Measurements from ENCODE around the gene AHSG. TPM values are rescaled to one million over a fixed set of nuclear protein-coding genes. Genes with fewer than 3 reads are reported as not detected.

AHSG gene
- total and polyA plus RNA-seq, 3 experiments from 2014 or later: not detected

- CTCF ChIA-PET: interaction anchor here (3.1 to 4.1 kb wide), 2 partner anchors 21 to 23 kb away, joined by 13 to 15 read pairs; no protein-coding TSS in a partner anchor
Observed at GRCh38 chr3:186593862-186594261, 19.0 kb upstream of the AHSG start.

DNA sequence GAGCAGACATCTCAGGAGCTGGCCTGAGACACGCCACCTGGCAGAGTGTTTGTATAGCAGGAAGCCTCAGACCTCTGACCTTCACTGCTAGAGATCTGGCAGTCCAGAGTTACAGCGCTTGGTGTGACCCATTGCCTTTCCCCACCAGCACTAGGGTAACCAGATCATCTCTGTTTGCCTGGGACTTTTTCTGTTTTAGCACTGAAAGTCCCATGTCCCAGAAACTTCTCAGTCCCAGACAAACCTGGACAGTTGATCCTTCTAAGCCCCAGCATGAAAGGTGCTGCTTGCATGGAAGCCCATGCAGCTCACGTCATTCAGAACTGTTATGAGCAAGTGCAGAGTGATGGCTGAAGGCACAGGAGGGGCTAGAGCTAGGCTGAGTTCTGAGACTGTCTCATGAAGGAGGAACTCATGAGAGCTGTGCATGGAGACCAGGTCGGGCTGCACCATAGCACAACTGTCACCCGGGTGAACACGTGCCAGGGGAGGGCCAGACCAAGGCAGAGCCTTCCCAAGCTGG is 18.2 kb upstream of the AHSG start:
- H3K36me3 ChIP-seq (ENCODE audit: insufficient read depth, low read length): no peaks in the 10 kb centered on the region

More at GRCh38 chr3:186593862-186594261, 19.0 kb upstream of the AHSG start:
- H3K4me3 ChIP-seq (ENCODE audit: low read length): no peak overlapping the region
- no peak for DNase-seq
- Mint-ChIP-seq H3K4me1 (peaks cover 7 to 16% (median 7%) of the 10 kb centered on the region in 3 donors), H3K36me3 (no peaks in the 10 kb centered on the region), H3K9me3 (no peaks in the 10 kb centered on the region), H3K27me3 (peaks cover 1 to 4% of the 10 kb centered on the region in 2 donors), H3K4me3 (no peak overlapping the region), H3K27ac (no peak overlapping the region)
- no peaks in the 10 kb centered on the region for H3K36me3 ChIP-seq (ENCODE audit: insufficient read depth, low read length)
- H3K4me1 ChIP-seq (ENCODE audit: insufficient read depth, low read length): no peaks in the 10 kb centered on the region
- no peaks in the 10 kb centered on the region for H3K27me3 ChIP-seq (ENCODE audit: insufficient read depth, low read length, poor library complexity, severe bottlenecking)
- H3K9me3 ChIP-seq (ENCODE audit: low read length): no peaks in the 10 kb centered on the region
- POLR2A ChIA-PET: no interaction called here
- H3K27ac ChIP-seq (ENCODE audit: low read depth, low read length): no peak overlapping the region

DNA sequence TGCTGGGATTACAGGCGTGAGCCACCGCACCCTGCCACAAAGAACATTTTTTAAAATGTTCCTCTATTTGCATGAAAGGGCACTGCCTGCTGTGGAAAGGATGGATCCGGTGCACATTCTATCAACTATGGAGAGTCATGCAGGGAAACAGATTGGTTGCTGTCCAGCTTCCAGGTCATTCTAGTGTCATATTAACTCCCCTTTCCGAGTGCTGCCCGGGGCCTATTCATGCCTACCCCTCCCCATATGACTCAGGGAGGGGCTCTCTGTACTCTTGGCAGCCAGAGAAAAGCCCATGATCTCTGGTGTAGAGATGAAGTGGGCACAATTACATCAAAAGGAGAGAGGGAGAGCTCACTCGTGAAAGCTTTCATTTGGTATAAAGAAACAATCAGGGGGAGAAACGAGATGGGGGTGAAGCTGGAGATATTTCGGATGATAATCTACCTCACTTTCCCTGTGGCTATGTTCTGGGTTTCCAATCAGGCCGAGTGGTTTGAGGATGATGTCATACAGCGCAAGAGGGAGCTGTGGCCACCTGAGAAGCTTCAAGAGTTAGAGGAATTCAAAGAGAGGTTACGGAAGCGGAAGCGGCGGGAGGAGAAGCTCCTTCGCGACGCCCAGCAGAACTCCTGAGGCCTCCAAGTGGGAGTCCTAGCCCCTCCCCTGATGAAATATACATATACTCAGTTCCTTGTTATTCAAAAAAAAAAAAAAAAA is 16.1 kb upstream of the AHSG start:
- H3K27me3 ChIP-seq (ENCODE audit: insufficient read depth, low read length, poor library complexity, severe bottlenecking): no peaks in the 10 kb centered on the region
- Mint-ChIP-seq H3K27me3 (peaks cover 4% of the 10 kb centered on the region in 2 donors), H3K4me1 (no peaks in the 10 kb centered on the region), H3K9me3 (no peaks in the 10 kb centered on the region), H3K4me3 (no peak overlapping the region), H3K27ac (no peak overlapping the region), H3K36me3 (no peaks in the 10 kb centered on the region)
- ChIA-PET POLR2A (no interaction called here), CTCF (interaction anchor here (0.7 to 2.9 kb wide), 3 partner anchors 18 to 552 kb away, joined by 3 to 11 read pairs (median 8); no protein-coding TSS in a partner anchor)
- H3K27ac ChIP-seq (ENCODE audit: low read depth, low read length): no peak overlapping the region
- H3K4me3 ChIP-seq (ENCODE audit: low read length): no peak overlapping the region
- H3K4me1 ChIP-seq (ENCODE audit: insufficient read depth, low read length): no peaks in the 10 kb centered on the region
- DNase-seq: no peak
- no peaks in the 10 kb centered on the region for H3K9me3 ChIP-seq (ENCODE audit: low read length)
- H3K36me3 ChIP-seq (ENCODE audit: insufficient read depth, low read length): no peaks in the 10 kb centered on the region

More for the DNA sequence above, 18.2 kb upstream of the AHSG start:
- no peaks in the 10 kb centered on the region for H3K9me3 Mint-ChIP-seq
- DNase-seq: no peak
- Histone ChIP-seq H3K27ac (ENCODE audit: low read depth, low read length) (no peak overlapping the region), H3K4me1 (ENCODE audit: insufficient read depth, low read length) (no peaks in the 10 kb centered on the region), H3K27me3 (ENCODE audit: insufficient read depth, low read length, poor library complexity, severe bottlenecking) (no peaks in the 10 kb centered on the region), H3K4me3 (ENCODE audit: low read length) (no peak overlapping the region), H3K9me3 (ENCODE audit: low read length) (no peaks in the 10 kb centered on the region)
- CTCF ChIA-PET: interaction anchor here (3.1 kb wide), 1 partner anchor 21 kb away, joined by 13 read pairs; no protein-coding TSS in a partner anchor
- peaks cover 4% of the 10 kb centered on the region in 2 donors for H3K27me3 Mint-ChIP-seq
- no peaks in the 10 kb centered on the region for H3K36me3 Mint-ChIP-seq
- H3K4me3 Mint-ChIP-seq: no peak overlapping the region
- no peak overlapping the region for H3K27ac Mint-ChIP-seq
- peaks cover 7 to 12% (median 7%) of the 10 kb centered on the region in 3 donors for H3K4me1 Mint-ChIP-seq
- POLR2A ChIA-PET: no interaction called here

DNA sequence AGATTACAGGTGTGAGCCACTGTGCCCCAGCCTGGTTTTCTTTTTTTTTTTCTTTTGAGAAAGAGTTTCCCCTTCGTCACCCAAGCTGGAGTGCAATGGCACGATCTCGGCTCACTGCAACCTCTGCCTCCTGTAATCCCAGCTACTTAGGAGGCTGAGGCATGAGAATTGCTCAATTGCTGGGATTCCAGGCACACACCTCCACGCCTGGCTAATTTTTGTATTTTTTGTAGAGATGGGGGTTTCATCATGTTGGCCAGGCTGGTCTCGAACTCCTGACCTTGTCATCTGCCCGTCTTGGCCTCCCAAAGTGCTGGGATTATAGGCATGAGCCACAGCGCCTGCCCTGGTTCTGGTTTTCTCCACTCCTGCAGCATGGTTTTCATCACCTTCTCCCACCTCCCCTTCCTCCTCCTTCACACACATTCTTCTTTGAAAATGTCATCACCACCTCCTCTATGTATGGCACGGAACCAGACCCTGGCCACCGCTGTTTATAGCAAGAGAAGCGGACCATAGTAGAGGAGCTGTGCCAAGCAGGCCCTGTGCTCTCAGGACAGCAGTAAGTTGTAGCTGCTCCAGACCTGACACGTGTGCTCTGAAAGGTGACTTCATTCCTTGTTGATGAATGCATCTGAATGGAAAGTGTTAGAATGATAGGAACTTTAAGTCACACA is 14.6 kb upstream of the AHSG start:
- no peaks in the 10 kb centered on the region for H3K4me1 Mint-ChIP-seq
- peak overlapping the region in 1 of 7 donors; percentile 57 for H3K4me3 Mint-ChIP-seq
- DNase-seq: no peak
- H3K9me3 ChIP-seq (ENCODE audit: low read length): no peaks in the 10 kb centered on the region
- no peaks in the 10 kb centered on the region for H3K36me3 Mint-ChIP-seq
- no peaks in the 10 kb centered on the region for H3K36me3 ChIP-seq (ENCODE audit: insufficient read depth, low read length)
- no peak overlapping the region for H3K27ac Mint-ChIP-seq
- no peaks in the 10 kb centered on the region for H3K4me1 ChIP-seq (ENCODE audit: insufficient read depth, low read length)
- peaks cover 4% of the 10 kb centered on the region in 2 donors for H3K27me3 Mint-ChIP-seq
- no peak overlapping the region for H3K27ac ChIP-seq (ENCODE audit: low read depth, low read length)
- ChIA-PET POLR2A (no interaction called here), CTCF (interaction anchor here (2.5 to 2.9 kb wide), 2 partner anchors 17 to 19 kb away, joined by 8 to 11 read pairs; no protein-coding TSS in a partner anchor)
- H3K9me3 Mint-ChIP-seq: no peaks in the 10 kb centered on the region
- no peaks in the 10 kb centered on the region for H3K27me3 ChIP-seq (ENCODE audit: insufficient read depth, low read length, poor library complexity, severe bottlenecking)
- no peak overlapping the region for H3K4me3 ChIP-seq (ENCODE audit: low read length)

DNA sequence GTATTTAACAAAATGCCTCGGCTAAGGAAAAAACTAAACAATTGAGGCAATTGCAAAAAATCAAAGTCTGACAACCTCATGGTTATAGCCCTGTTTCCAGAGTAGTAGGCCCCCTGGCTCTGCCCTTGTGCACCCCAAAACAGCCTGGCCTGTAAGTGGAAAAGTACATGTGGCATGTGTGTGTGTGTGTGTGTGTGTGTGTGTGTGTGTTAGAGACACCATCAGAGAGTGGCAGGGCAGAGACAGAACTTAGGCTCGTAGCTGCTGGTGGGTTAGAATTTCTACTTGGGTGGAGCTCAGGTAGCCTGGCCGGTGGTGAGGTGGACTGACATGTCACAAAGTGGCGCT is 14.1 kb upstream of the AHSG start:
- no peak for DNase-seq
- CTCF ChIA-PET: interaction anchor here (2.9 kb wide), 1 partner anchor 18 kb away, joined by 11 read pairs; no protein-coding TSS in a partner anchor
- Mint-ChIP-seq H3K4me3 (no peak overlapping the region), H3K4me1 (no peaks in the 10 kb centered on the region), H3K36me3 (no peaks in the 10 kb centered on the region), H3K9me3 (no peaks in the 10 kb centered on the region), H3K27me3 (peaks cover 4% of the 10 kb centered on the region in 2 donors), H3K27ac (no peak overlapping the region)
- Histone ChIP-seq H3K4me3 (ENCODE audit: low read length) (no peak overlapping the region), H3K36me3 (ENCODE audit: insufficient read depth, low read length) (no peaks in the 10 kb centered on the region), H3K9me3 (ENCODE audit: low read length) (no peaks in the 10 kb centered on the region), H3K27ac (ENCODE audit: low read depth, low read length) (no peak overlapping the region), H3K27me3 (ENCODE audit: insufficient read depth, low read length, poor library complexity, severe bottlenecking) (no peaks in the 10 kb centered on the region), H3K4me1 (ENCODE audit: insufficient read depth, low read length) (no peaks in the 10 kb centered on the region)
- POLR2A ChIA-PET: no interaction called here

- POLR2A ChIA-PET: no interaction called here
- Histone ChIP-seq H3K36me3 (ENCODE audit: insufficient read depth, low read length) (no peaks in the 10 kb centered on the region), H3K4me3 (ENCODE audit: low read length) (no peak overlapping the region), H3K27ac (ENCODE audit: low read depth, low read length) (no peak overlapping the region), H3K4me1 (ENCODE audit: insufficient read depth, low read length) (no peaks in the 10 kb centered on the region), H3K9me3 (ENCODE audit: low read length) (no peaks in the 10 kb centered on the region), H3K27me3 (ENCODE audit: insufficient read depth, low read length, poor library complexity, severe bottlenecking) (no peaks in the 10 kb centered on the region)
- Mint-ChIP-seq H3K27ac (no peak overlapping the region), H3K36me3 (no peaks in the 10 kb centered on the region), H3K4me1 (no peaks in the 10 kb centered on the region), H3K9me3 (no peaks in the 10 kb centered on the region), H3K27me3 (peaks cover 4% of the 10 kb centered on the region in 2 donors), H3K4me3 (no peak overlapping the region)
- DNase-seq: no peak
- CTCF ChIA-PET: no interaction called here
Observed at GRCh38 chr3:186599142-186599784, 13.6 kb upstream of the AHSG start.

GRCh38 chr3:186599785-186600166 is 13.1 kb upstream of the AHSG start:
- Mint-ChIP-seq H3K4me3 (no peak overlapping the region), H3K36me3 (no peaks in the 10 kb centered on the region), H3K27me3 (peaks cover 4% of the 10 kb centered on the region in 2 donors), H3K27ac (no peak overlapping the region), H3K9me3 (no peaks in the 10 kb centered on the region), H3K4me1 (no peaks in the 10 kb centered on the region)
- no peak for DNase-seq
- Histone ChIP-seq H3K27ac (ENCODE audit: low read depth, low read length) (no peak overlapping the region), H3K27me3 (ENCODE audit: insufficient read depth, low read length, poor library complexity, severe bottlenecking) (no peaks in the 10 kb centered on the region), H3K36me3 (ENCODE audit: insufficient read depth, low read length) (no peaks in the 10 kb centered on the region), H3K9me3 (ENCODE audit: low read length) (no peaks in the 10 kb centered on the region), H3K4me3 (ENCODE audit: low read length) (no peak overlapping the region), H3K4me1 (ENCODE audit: insufficient read depth, low read length) (no peaks in the 10 kb centered on the region)
- POLR2A ChIA-PET: no interaction called here
- CTCF ChIA-PET: no interaction called here

DNA sequence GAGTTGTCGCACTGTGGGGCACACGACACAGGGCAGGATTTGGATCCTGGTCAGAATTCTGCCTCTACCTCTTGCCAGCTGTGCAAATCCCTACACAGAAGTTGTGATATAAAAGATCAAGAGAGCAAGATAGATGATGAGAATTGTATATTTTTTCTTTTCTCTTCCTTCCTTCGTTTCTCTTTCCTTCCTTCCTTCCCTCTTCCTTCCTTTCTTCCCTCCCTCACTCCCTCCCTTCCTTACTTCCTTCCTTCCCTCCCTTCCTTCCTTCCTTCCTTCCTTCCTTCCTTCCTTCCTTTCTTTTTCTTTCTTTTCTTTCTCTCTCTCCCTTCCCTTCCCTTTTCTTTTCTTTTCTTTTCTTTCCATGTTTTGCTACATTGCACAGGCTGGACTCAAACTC is 12.0 kb upstream of the AHSG start:
- ChIA-PET CTCF (interaction anchor here (1.3 kb wide), 1 partner anchor 16 kb away, joined by 5 read pairs; no protein-coding TSS in a partner anchor), POLR2A (no interaction called here)
- Histone ChIP-seq H3K27me3 (ENCODE audit: insufficient read depth, low read length, poor library complexity, severe bottlenecking) (no peaks in the 10 kb centered on the region), H3K27ac (ENCODE audit: low read depth, low read length) (no peak overlapping the region), H3K4me3 (ENCODE audit: low read length) (no peak overlapping the region), H3K4me1 (ENCODE audit: insufficient read depth, low read length) (no peaks in the 10 kb centered on the region), H3K9me3 (ENCODE audit: low read length) (no peaks in the 10 kb centered on the region), H3K36me3 (ENCODE audit: insufficient read depth, low read length) (no peaks in the 10 kb centered on the region)
- Mint-ChIP-seq H3K27ac (peak overlapping the region in 1 of 8 donors; percentile 22), H3K4me3 (no peak overlapping the region), H3K27me3 (peaks cover 4 to 10% of the 10 kb centered on the region in 2 donors), H3K9me3 (no peaks in the 10 kb centered on the region), H3K4me1 (no peaks in the 10 kb centered on the region), H3K36me3 (no peaks in the 10 kb centered on the region)
- no peak for DNase-seq

All from CD8-positive, alpha-beta memory T cell (primary cell).